OCI-LY3 (cell line): ENCODE measurements around the gene STMND1.

Experiments
- H2AFZ ChIP-seq: fragments of 200-600, 300-600 bp; shearing (Covaris generic); 2 replicates; pipeline ENCODE4 v1.6.0; 2014; ENCODE audit warnings: antibody characterized with exemption, low read depth, low read length
- H3K27ac ChIP-seq: fragments of 200-600, 300-600 bp; sonication (generic); 2 replicates; pipeline ENCODE4 v1.5.1; 2014; ENCODE audit warnings: mild to moderate bottlenecking, low read length, moderate library complexity, mixed read lengths
- H3K27me3 ChIP-seq: fragments of 200-600, 300-600 bp; sonication (generic); 2 replicates; pipeline ENCODE4 v1.6.1; 2014; ENCODE audit warnings: low read depth, low read length, mixed read lengths
- H3K36me3 ChIP-seq: fragments of 200-600, 300-600 bp; sonication (generic); replicated peaks from 2 replicates; pipeline ENCODE3; 2014; ENCODE audit warnings: low read depth, low read length, mixed read lengths
- H3K4me1 ChIP-seq: fragments of 300-600, 200-600 bp; sonication (generic); 2 replicates; pipeline ENCODE4 v1.6.1; 2014; ENCODE audit warnings: low read length, mixed read lengths
- H3K4me2 ChIP-seq: fragments of 200-600, 300-600 bp; sonication (generic); 2 replicates; pipeline ENCODE4 v1.6.1; 2014; ENCODE audit warnings: low read length, mixed read lengths
- H3K4me3 ChIP-seq: fragments of 300-600, 200-600 bp; sonication (generic); 2 replicates; pipeline ENCODE4 v1.5.1; 2014; ENCODE audit warnings: antibody characterized with exemption, mild to moderate bottlenecking, low read length, moderate library complexity
- H3K79me2 ChIP-seq: fragments of 300-600, 200-600 bp; shearing (Covaris generic); 2 replicates; pipeline ENCODE4 v1.6.1; 2014; ENCODE audit warnings: mild to moderate bottlenecking, low read length, mixed read lengths
- H3K9ac ChIP-seq: fragments of 300-600, 200-600 bp; shearing (Covaris generic); 2 replicates; pipeline ENCODE4 v1.6.0; 2014; ENCODE audit warnings: mild to moderate bottlenecking, low read length, moderate library complexity
- H3K9me3 ChIP-seq: fragments of 200-600, 300-600 bp; shearing (Covaris generic); 2 replicates; pipeline ENCODE4 v1.6.1; 2014; ENCODE audit warnings: low read length, mixed read lengths; ENCODE audit not compliant: insufficient read depth
- H4K20me1 ChIP-seq: fragments of 200-600, 300-600 bp; sonication (generic); 2 replicates; pipeline ENCODE4 v1.6.1; 2016; ENCODE audit warnings: low read length, mixed read lengths; ENCODE audit not compliant: insufficient read depth
- EZH2phosphoT487 ChIP-seq: fragments of 200-600 bp; shearing (Covaris generic); IDR thresholded peaks from 2 replicates; pipeline ENCODE4 v1.6.1; 2018; ENCODE audit warnings: antibody characterized with exemption, mixed run types, low read depth
- TF ChIP-seq, protein P1 (sequence below): fragments of 200-600, 300-600 bp; sonication (generic); IDR thresholded peaks from 2 replicates; pipeline ENCODE4 v1.5.1; 2014; ENCODE audit warnings: antibody characterized with exemption, low read length, low read depth

The STMND1 gene

DNA sequence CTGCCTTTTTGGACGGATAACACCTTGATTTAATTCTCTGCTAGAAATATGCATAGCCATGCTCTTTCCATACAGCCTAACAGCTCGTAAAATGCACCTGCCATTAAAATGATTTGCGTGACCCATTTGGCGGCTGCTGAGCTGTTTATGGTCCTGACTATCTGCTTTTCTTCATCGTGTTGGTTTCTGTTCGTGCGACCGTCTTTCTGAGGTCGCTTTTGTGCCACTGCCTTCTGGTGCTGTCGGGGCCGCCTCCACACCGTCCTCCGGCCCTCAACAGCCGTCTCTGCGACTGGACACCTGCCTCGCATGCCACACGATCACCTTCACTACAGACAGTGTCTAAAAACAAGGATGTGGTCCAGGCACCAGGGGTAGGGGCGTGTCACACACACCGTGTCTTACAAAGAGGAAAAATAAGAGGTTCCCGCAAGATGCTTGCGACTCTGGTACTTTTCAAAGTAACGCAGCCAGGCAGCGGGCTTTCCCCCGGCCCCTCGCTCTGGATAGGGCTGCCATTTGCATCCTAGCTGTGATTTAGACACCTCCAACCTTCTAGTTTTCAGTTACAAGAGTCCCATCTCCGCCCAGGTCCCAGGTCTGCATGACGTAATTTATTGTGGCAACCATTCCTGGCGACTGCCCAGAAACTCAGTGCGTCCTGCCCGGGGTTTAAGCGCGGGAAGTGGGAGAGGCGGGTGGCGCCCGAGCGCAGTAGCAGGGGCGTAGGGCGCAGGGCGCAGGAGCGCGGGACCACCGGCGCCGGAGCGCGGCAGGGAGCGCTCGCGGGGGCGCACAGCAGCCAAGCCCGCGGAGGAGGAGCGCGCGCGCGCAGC is at the start of gene STMND1:
TSS of gene STMND1 (plus strand) at position 629 of the 836 bp plus-strand sequence. CDS start 208 bp downstream, outside the sequence.
- no peak within 1 kb of the TSS for H3K4me2 ChIP-seq
- H3K27ac ChIP-seq = no peak within 1 kb of the TSS
- no peaks in the 10 kb centered on the region for H3K27me3 ChIP-seq
- H3K9ac ChIP-seq = no peak within 1 kb of the TSS
- no peaks in the 10 kb centered on the region for H3K36me3 ChIP-seq
- H3K4me3 ChIP-seq = no peak within 1 kb of the TSS
- no peaks in the 10 kb centered on the region for H3K4me1 ChIP-seq
- no peaks in the 10 kb centered on the region for H3K9me3 ChIP-seq
- no peaks in the 10 kb centered on the region for H4K20me1 ChIP-seq
- TF ChIP-seq, protein P1, sequence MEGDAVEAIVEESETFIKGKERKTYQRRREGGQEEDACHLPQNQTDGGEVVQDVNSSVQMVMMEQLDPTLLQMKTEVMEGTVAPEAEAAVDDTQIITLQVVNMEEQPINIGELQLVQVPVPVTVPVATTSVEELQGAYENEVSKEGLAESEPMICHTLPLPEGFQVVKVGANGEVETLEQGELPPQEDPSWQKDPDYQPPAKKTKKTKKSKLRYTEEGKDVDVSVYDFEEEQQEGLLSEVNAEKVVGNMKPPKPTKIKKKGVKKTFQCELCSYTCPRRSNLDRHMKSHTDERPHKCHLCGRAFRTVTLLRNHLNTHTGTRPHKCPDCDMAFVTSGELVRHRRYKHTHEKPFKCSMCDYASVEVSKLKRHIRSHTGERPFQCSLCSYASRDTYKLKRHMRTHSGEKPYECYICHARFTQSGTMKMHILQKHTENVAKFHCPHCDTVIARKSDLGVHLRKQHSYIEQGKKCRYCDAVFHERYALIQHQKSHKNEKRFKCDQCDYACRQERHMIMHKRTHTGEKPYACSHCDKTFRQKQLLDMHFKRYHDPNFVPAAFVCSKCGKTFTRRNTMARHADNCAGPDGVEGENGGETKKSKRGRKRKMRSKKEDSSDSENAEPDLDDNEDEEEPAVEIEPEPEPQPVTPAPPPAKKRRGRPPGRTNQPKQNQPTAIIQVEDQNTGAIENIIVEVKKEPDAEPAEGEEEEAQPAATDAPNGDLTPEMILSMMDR = no peak
- TF ChIP-seq EZH2phosphoT487 = no peak
- no peaks in the 10 kb centered on the region for H3K79me2 ChIP-seq
- no peak within 1 kb of the TSS for H2AFZ ChIP-seq

DNA sequence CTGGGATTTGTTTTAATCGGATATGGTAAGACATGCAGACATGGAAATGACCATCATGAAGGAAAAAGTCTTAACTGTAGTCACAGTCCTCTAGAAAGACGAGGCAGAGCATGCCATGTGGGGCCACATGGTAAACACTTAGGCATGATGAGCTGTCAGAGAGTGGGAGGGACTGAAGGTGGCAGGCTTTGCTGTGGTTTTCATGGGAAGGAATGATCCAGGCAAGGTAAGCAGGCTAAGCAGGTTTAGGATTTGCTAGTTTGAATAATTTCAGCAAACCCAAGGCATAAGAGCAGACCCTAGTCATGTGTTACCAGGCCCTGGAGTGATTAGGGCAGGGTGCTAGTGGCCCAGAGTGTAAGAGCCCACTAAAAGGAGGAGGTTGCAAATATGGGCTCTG is 47.2 kb upstream of the STMND1 start:
- TF ChIP-seq EZH2phosphoT487 = no peak
- TF ChIP-seq, protein P1 = no peak
- no peaks in the 10 kb centered on the region for H3K79me2 ChIP-seq
- no peaks in the 10 kb centered on the region for H3K9me3 ChIP-seq
- H2AFZ ChIP-seq = no peak overlapping the region
- no peak overlapping the region for H3K9ac ChIP-seq
- H3K27ac ChIP-seq = no peak overlapping the region
- no peak overlapping the region for H3K4me3 ChIP-seq
- H3K36me3 ChIP-seq = no peaks in the 10 kb centered on the region
- H3K4me2 ChIP-seq = no peak overlapping the region
- no peaks in the 10 kb centered on the region for H4K20me1 ChIP-seq
- no peaks in the 10 kb centered on the region for H3K27me3 ChIP-seq
- H3K4me1 ChIP-seq = no peaks in the 10 kb centered on the region

DNA sequence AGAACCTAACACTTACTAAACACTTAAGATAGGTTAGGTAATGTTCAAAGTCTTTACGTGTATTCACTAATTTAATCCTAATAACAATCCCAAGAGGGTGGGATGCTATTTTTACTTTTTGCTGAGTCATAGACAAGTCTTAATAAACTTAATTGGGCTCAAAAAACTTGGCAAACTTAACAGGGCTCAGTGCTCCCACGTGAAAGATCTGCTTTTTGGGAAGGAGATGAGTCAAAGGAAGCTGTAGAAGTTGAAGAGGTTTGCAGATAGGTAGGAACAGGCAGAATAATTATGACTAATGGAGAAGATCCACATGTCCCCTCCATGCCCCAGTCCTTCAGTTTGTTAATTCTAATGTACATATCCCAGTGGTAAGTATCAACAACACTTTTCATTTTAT is 44.5 kb upstream of the STMND1 start:
- Histone ChIP-seq H3K79me2 (no peaks in the 10 kb centered on the region), H4K20me1 (no peaks in the 10 kb centered on the region), H3K36me3 (no peaks in the 10 kb centered on the region), H3K27me3 (no peaks in the 10 kb centered on the region), H3K9me3 (no peaks in the 10 kb centered on the region), H3K4me1 (no peaks in the 10 kb centered on the region), H3K4me2 (no peak overlapping the region), H3K9ac (no peak overlapping the region), H3K27ac (no peak overlapping the region), H3K4me3 (no peak overlapping the region), H2AFZ (no peak overlapping the region)
- TF ChIP-seq EZH2phosphoT487 = no peak
- TF ChIP-seq, protein P1 = no peak

DNA sequence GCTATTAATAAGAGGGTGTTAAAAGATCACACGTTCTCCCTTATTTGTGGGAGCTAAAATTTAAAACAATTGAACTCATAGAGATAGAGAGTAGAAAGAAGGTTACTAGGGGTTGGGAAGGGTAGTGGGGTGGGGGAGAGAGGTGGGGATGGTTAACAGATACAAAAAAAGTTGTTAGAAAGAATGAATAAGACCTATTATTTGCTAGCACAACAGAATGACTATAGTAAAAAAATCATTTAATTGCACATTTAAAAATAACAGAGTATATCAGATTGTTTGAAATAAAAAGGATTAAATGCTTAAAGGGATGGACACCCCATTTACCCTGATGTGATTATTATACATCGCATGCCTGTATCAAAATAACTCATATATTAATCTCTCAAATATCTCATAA is 43.3 kb upstream of the STMND1 start:
- Histone ChIP-seq H3K4me1 (no peaks in the 10 kb centered on the region), H3K27ac (no peak overlapping the region), H3K27me3 (no peaks in the 10 kb centered on the region), H3K9ac (no peak overlapping the region), H3K4me2 (no peak overlapping the region), H4K20me1 (no peaks in the 10 kb centered on the region), H3K36me3 (no peaks in the 10 kb centered on the region), H3K4me3 (no peak overlapping the region), H2AFZ (no peak overlapping the region), H3K79me2 (no peaks in the 10 kb centered on the region), H3K9me3 (no peaks in the 10 kb centered on the region)
- TF ChIP-seq EZH2phosphoT487 = no peak
- TF ChIP-seq, protein P1 = no peak
